Trophoblast cell (in vitro differentiated cells and primary cell): ENCODE measurements around the gene VPS9D1.

Experiments
- DNase-seq, 2 donors: peaks; one replicate each; pipeline ENCODE4 v3.0.0-alpha.2; 2016
- H2AFZ ChIP-seq: 2 replicates; pipeline ENCODE4 v1.6.1; 2013; ENCODE audit warnings: low read length, moderate library complexity, mild to moderate bottlenecking; ENCODE audit not compliant: insufficient read depth, poor library complexity
- H2AK5ac ChIP-seq: 2 replicates; pipeline ENCODE4 v1.6.1; 2013; ENCODE audit warnings: mild to moderate bottlenecking, low read length
- H2BK120ac ChIP-seq: 2 replicates; pipeline ENCODE4 v1.6.1; 2013; ENCODE audit warnings: low read length, mild to moderate bottlenecking, moderate library complexity; ENCODE audit not compliant: insufficient read depth, poor library complexity
- H2BK12ac ChIP-seq: 2 replicates; pipeline ENCODE4 v1.6.1; 2013; ENCODE audit warnings: mild to moderate bottlenecking, low read length, moderate library complexity
- H2BK5ac ChIP-seq: 2 replicates; pipeline ENCODE4 v1.6.1; 2013; ENCODE audit warnings: low read length, low read depth, moderate library complexity, mild to moderate bottlenecking; ENCODE audit not compliant: poor library complexity
- H3K14ac ChIP-seq: 2 replicates; pipeline ENCODE4 v1.6.1; 2013; ENCODE audit warnings: mild to moderate bottlenecking, low read length
- H3K18ac ChIP-seq: 2 replicates; pipeline ENCODE4 v1.6.1; 2013; ENCODE audit warnings: mild to moderate bottlenecking, low read length
- H3K23ac ChIP-seq: 2 replicates; pipeline ENCODE4 v1.6.1; 2013; ENCODE audit warnings: low read length
- H3K27ac ChIP-seq: 2 replicates; pipeline ENCODE4 v1.5.1; 2013; ENCODE audit warnings: low read depth, mild to moderate bottlenecking, inconsistent platforms, low read length, moderate library complexity
- H3K27me3 ChIP-seq: 2 replicates; pipeline ENCODE4 v1.6.1; 2013; ENCODE audit warnings: inconsistent platforms, mild to moderate bottlenecking, low read length, moderate library complexity; ENCODE audit not compliant: insufficient read depth
- H3K36me3 ChIP-seq, 2 experiments: 1 replicate in 1 of 2; 2 replicates in 1 of 2; pipeline ENCODE4 v1.6.1; 2013; ENCODE audit warnings: low read length in 2 of 2, mild to moderate bottlenecking in 2 of 2, moderate library complexity in 1 of 2; ENCODE audit not compliant: insufficient read depth in 2 of 2, control insufficient read depth in 1 of 2
- H3K4ac ChIP-seq: 2 replicates; pipeline ENCODE4 v1.6.1; 2013; ENCODE audit warnings: low read depth, mild to moderate bottlenecking, low read length, moderate library complexity
- H3K4me1 ChIP-seq, 2 experiments: 1 replicate in 1 of 2; 2 replicates in 1 of 2; pipeline ENCODE4 v1.6.1; 2013; ENCODE audit warnings: low read length in 2 of 2, mild to moderate bottlenecking in 2 of 2, moderate library complexity in 1 of 2; ENCODE audit not compliant: insufficient read depth in 2 of 2, control insufficient read depth in 1 of 2
- H3K4me2 ChIP-seq: 2 replicates; pipeline ENCODE4 v1.6.1; 2013; ENCODE audit warnings: inconsistent platforms, mild to moderate bottlenecking, low read length, moderate library complexity
- H3K4me3 ChIP-seq: 2 replicates; pipeline ENCODE4 v1.5.1; 2013; ENCODE audit warnings: mild to moderate bottlenecking, low read depth, low read length, inconsistent platforms
- H3K79me1 ChIP-seq: one replicate; pipeline ENCODE4 v1.6.1; 2013; ENCODE audit warnings: low read length
- H3K79me2 ChIP-seq: 2 replicates; pipeline ENCODE4 v1.6.1; 2013; ENCODE audit warnings: low read length, mild to moderate bottlenecking; ENCODE audit not compliant: control insufficient read depth, insufficient read depth, poor library complexity
- H3K9ac ChIP-seq: 2 replicates; pipeline ENCODE4 v1.6.1; 2013; ENCODE audit warnings: mild to moderate bottlenecking, low read length
- H3K9me3 ChIP-seq: 2 replicates; pipeline ENCODE4 v1.6.1; 2013; ENCODE audit warnings: low read depth, mild to moderate bottlenecking, control low read depth, inconsistent platforms, low read length; ENCODE audit not compliant: insufficient read depth
- H4K12ac ChIP-seq: 2 replicates; pipeline ENCODE4 v1.6.1; 2013; ENCODE audit warnings: low read depth, mild to moderate bottlenecking, low read length, moderate library complexity
- H4K8ac ChIP-seq: 2 replicates; pipeline ENCODE4 v1.6.1; 2013; ENCODE audit warnings: low read depth, mild to moderate bottlenecking, low read length, moderate library complexity
- H4K91ac ChIP-seq: one replicate; pipeline ENCODE4 v1.6.1; 2013; ENCODE audit warnings: low read depth, mild to moderate bottlenecking, low read length, moderate library complexity
- WGBS: extraction: QIAGEN DNeasy Blood & Tissue Kit; methylation state at CpG from one replicate; pipeline ENCODE4 v1.1.7; 2013; ENCODE audit warnings: missing lambda C conversion rate; ENCODE audit not compliant: insufficient read length, insufficient coverage; ENCODE audit errors: extremely low coverage; 5-methylcytosine and 5-hydroxymethylcytosine counted together

VPS9D1 gene

DNA sequence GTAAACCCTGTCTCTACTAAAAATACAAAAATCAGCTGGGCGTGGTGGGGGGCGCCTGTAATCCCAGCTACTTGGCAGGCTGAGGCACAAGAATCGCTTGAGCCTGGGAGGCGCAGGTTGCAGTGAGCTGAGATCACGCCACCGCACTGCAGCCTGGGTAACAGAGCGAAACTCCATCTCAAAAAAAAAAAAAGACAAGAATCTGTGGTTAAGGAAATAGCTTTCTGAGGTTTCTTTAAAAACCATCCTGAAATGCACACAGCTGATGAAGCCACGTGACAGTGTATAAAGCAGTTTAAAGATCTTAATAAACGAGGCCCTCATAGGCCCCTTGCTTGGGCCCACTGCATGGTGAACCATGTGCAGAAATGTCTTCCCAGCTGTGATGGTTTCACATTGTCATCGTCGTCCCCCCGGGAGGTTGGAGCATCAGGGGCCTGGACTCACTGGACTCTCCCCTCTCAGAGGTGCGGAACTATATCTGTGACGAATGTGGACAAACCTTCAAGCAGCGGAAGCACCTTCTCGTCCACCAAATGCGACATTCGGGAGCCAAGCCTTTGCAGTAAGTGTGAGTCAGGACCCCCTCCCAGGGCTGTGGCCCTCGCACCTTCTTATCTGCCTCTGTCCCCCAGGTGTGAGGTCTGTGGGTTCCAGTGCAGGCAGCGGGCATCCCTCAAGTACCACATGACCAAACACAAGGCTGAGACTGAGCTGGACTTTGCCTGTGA is 16.8 kb upstream of the VPS9D1 start:
- no peaks in the 10 kb centered on the region for H3K79me2 ChIP-seq
- H3K14ac ChIP-seq = no peak overlapping the region
- no peaks in the 10 kb centered on the region for H3K79me1 ChIP-seq
- H2BK12ac ChIP-seq = no peak overlapping the region
- no peaks in the 10 kb centered on the region for H3K27me3 ChIP-seq
- H3K9me3 ChIP-seq = peaks cover 2% of the 10 kb centered on the region
- no peak overlapping the region for H2BK120ac ChIP-seq
- no peak for DNase-seq
- no peak overlapping the region for H3K23ac ChIP-seq
- H4K91ac ChIP-seq = no peak overlapping the region
- peaks cover 81 to 85% of the 10 kb centered on the region in 2 experiments for H3K36me3 ChIP-seq
- no peak overlapping the region for H3K4ac ChIP-seq
- no peak overlapping the region for H3K18ac ChIP-seq
- H2BK5ac ChIP-seq = no peak overlapping the region
- H4K12ac ChIP-seq = no peak overlapping the region
- H3K9ac ChIP-seq = no peak overlapping the region
- no CpG with 5 or more reads among the region's 20 CpGs for WGBS
- H3K4me2 ChIP-seq = no peak overlapping the region
- H3K4me3 ChIP-seq = no peak overlapping the region
- H4K8ac ChIP-seq = no peak overlapping the region
- no peak overlapping the region for H2AK5ac ChIP-seq
- H3K4me1 ChIP-seq = no peaks in the 10 kb centered on the region
- no peak overlapping the region for H3K27ac ChIP-seq
- H2AFZ ChIP-seq = no peak overlapping the region

DNA sequence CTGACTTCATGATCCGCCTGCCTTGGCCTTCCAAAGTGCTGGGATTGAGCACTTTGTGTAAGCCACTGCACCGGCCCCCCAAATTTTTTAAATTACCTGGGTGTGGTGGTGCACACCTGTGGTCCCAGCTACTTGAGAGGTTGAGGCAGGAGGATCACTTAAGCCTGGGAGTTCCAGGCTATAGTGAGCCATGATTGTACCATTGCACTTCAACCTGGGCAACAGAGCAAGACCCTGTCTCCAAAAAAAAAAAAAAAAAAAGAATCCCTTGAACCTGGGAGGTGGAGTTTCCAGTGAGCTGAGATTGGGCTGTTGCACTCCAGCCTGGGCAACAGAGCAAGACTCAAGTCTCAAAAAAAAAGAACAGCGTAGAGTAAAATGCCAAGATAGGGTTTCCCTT is 15.9 kb upstream of the VPS9D1 start:
- Histone ChIP-seq H2BK12ac (no peak overlapping the region), H3K18ac (no peak overlapping the region), H2BK5ac (no peak overlapping the region), H3K9me3 (peaks cover 2% of the 10 kb centered on the region), H3K14ac (no peak overlapping the region), H3K4me2 (no peak overlapping the region), H4K8ac (no peak overlapping the region), H3K79me2 (no peaks in the 10 kb centered on the region), H3K27me3 (no peaks in the 10 kb centered on the region), H2AFZ (no peak overlapping the region), H3K4ac (no peak overlapping the region), H2AK5ac (no peak overlapping the region), H3K36me3 (peaks cover 82 to 84% of the 10 kb centered on the region in 2 experiments), H4K12ac (no peak overlapping the region), H4K91ac (no peak overlapping the region), H3K4me1 (no peaks in the 10 kb centered on the region), H3K9ac (no peak overlapping the region), H3K79me1 (no peaks in the 10 kb centered on the region), H3K4me3 (no peak overlapping the region), H2BK120ac (no peak overlapping the region), H3K27ac (no peak overlapping the region), H3K23ac (no peak overlapping the region)
- no CpG with 5 or more reads among the region's 3 CpGs for WGBS
- DNase-seq = no peak

DNA sequence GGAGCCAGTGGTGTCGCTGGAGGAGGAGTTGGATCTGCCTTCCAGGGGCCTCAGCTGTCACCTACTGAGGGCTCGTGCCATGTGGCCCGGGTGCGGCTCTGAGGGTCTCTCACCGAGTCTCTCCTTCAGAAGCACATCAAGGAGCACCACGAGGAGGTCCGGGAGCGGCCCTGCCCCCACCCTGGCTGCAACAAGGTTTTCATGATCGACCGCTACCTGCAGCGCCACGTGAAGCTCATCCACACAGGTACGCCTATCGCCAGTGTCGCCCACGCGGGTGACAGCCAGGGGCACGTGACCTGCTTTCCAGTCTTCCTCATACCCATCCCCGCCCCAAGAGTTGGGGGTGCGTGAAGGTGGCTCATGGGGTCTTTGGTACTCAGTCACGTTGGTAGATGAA is 13.1 kb upstream of the VPS9D1 start:
- H2BK12ac ChIP-seq = no peak overlapping the region
- H3K9me3 ChIP-seq = peaks cover 1% of the 10 kb centered on the region
- H3K27ac ChIP-seq = no peak overlapping the region
- no peak overlapping the region for H3K9ac ChIP-seq
- H3K4me3 ChIP-seq = no peak overlapping the region
- H4K12ac ChIP-seq = no peak overlapping the region
- H3K18ac ChIP-seq = no peak overlapping the region
- no peak overlapping the region for H2AFZ ChIP-seq
- H3K36me3 ChIP-seq = peaks cover 80 to 82% of the 10 kb centered on the region in 2 experiments
- no peak overlapping the region for H3K4ac ChIP-seq
- H3K14ac ChIP-seq = no peak overlapping the region
- H3K79me1 ChIP-seq = no peaks in the 10 kb centered on the region
- H3K23ac ChIP-seq = no peak overlapping the region
- H3K27me3 ChIP-seq = no peaks in the 10 kb centered on the region
- no peak overlapping the region for H2AK5ac ChIP-seq
- H4K91ac ChIP-seq = no peak overlapping the region
- no peak for DNase-seq
- H4K8ac ChIP-seq = no peak overlapping the region
- H3K4me1 ChIP-seq = no peaks in the 10 kb centered on the region
- no peak overlapping the region for H2BK5ac ChIP-seq
- H3K79me2 ChIP-seq = no peaks in the 10 kb centered on the region
- no peak overlapping the region for H3K4me2 ChIP-seq
- no CpG with 5 or more reads among the region's 21 CpGs for WGBS
- no peak overlapping the region for H2BK120ac ChIP-seq

DNA sequence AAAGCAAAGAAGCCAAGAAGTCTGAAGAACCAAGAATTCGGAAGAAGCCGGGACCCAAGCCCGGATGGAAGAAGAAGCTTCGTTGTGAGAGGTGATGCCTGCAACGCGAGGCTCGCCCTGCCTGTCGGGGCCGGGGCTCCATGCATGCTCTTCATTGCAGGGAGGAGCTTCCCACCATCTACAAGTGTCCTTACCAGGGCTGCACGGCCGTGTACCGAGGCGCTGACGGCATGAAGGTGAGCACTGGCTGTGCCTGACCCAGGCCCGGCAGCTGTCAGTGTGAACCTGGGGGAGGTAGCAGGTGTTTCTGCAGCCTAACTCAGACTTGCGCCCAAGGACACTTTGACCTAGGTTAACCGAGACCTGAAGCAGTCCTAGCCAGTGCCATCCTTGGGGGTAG is 12.6 kb upstream of the VPS9D1 start:
- Histone ChIP-seq H2BK12ac (no peak overlapping the region), H3K4ac (no peak overlapping the region), H4K91ac (no peak overlapping the region), H3K4me1 (no peaks in the 10 kb centered on the region), H3K79me2 (no peaks in the 10 kb centered on the region), H3K36me3 (peaks cover 78 to 79% of the 10 kb centered on the region in 2 experiments), H3K9me3 (peaks cover 1% of the 10 kb centered on the region), H4K8ac (no peak overlapping the region), H2BK120ac (no peak overlapping the region), H3K18ac (no peak overlapping the region), H4K12ac (no peak overlapping the region), H3K23ac (no peak overlapping the region), H3K27me3 (no peaks in the 10 kb centered on the region), H3K9ac (no peak overlapping the region), H3K79me1 (no peaks in the 10 kb centered on the region), H2AFZ (no peak overlapping the region), H3K14ac (no peak overlapping the region), H3K27ac (no peak overlapping the region), H3K4me3 (no peak overlapping the region), H2AK5ac (no peak overlapping the region), H3K4me2 (no peak overlapping the region), H2BK5ac (no peak overlapping the region)
- no CpG with 5 or more reads among the region's 17 CpGs for WGBS
- DNase-seq = no peak
